NB4 (cell line): ENCODE data around the gene KCNIP4.
"Not testable (repeated sequence)": the region's sequence is repeated elsewhere in the genome, so short reads cannot be mapped to it uniquely, and the experiment has no call there.

ENCODE experiments used
- DNase-seq: peaks from one replicate; pipeline ENCODE4 v3.0.0; 2010; ENCODE audit warnings: low read depth
- H3K4me3 ChIP-seq: one replicate; pipeline ENCODE4 v1.5.1; 2011; ENCODE audit warnings: mild to moderate bottlenecking, low read depth, low read length, moderate library complexity
- MYC ChIP-seq: IDR thresholded peaks from 2 replicates; pipeline ENCODE4 v1.6.1; 2011; ENCODE audit warnings: low read depth, low read length
- POLR2A ChIP-seq: IDR thresholded peaks from 2 replicates; pipeline ENCODE4 v1.6.1; 2011; ENCODE audit warnings: mild to moderate bottlenecking; ENCODE audit not compliant: insufficient read length; ENCODE audit errors: extremely low read depth
- TF ChIP-seq, protein P1 (sequence below): IDR thresholded peaks from 2 replicates; pipeline ENCODE4 v1.6.1; 2011; ENCODE audit warnings: low read depth, low read length
- TF ChIP-seq, protein P2 (sequence below): IDR thresholded peaks from one replicate; pipeline ENCODE4 v1.5.1; 2012; ENCODE audit warnings: low read depth, low read length

Gene KCNIP4

DNA sequence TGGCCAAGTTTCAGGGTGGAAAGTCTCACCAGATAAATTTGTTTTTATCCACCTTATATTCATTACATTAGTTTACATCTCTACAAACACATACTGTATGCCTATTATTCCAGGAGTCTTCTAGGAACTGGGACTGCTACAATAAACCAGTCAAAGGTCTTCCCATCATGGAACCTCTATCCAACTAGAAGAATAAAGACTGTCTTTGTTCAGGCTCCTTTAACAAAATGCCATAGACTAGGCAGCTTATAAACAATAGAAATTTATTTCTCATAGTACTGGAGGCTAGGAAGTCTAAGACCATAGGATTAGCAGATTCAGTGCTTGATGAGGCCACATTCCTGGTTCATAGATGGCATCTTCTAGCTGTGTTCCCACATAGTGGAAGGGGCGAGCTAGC is 1186.7 kb downstream of the KCNIP4 start:
- TF ChIP-seq, protein P1, sequence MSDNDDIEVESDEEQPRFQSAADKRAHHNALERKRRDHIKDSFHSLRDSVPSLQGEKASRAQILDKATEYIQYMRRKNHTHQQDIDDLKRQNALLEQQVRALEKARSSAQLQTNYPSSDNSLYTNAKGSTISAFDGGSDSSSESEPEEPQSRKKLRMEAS, result no peak
- TF ChIP-seq POLR2A (no peak), MYC (no peak)
- TF ChIP-seq, protein P2, sequence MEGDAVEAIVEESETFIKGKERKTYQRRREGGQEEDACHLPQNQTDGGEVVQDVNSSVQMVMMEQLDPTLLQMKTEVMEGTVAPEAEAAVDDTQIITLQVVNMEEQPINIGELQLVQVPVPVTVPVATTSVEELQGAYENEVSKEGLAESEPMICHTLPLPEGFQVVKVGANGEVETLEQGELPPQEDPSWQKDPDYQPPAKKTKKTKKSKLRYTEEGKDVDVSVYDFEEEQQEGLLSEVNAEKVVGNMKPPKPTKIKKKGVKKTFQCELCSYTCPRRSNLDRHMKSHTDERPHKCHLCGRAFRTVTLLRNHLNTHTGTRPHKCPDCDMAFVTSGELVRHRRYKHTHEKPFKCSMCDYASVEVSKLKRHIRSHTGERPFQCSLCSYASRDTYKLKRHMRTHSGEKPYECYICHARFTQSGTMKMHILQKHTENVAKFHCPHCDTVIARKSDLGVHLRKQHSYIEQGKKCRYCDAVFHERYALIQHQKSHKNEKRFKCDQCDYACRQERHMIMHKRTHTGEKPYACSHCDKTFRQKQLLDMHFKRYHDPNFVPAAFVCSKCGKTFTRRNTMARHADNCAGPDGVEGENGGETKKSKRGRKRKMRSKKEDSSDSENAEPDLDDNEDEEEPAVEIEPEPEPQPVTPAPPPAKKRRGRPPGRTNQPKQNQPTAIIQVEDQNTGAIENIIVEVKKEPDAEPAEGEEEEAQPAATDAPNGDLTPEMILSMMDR, result no peak
- no peak overlapping the region for H3K4me3 ChIP-seq
- no peak for DNase-seq

DNA sequence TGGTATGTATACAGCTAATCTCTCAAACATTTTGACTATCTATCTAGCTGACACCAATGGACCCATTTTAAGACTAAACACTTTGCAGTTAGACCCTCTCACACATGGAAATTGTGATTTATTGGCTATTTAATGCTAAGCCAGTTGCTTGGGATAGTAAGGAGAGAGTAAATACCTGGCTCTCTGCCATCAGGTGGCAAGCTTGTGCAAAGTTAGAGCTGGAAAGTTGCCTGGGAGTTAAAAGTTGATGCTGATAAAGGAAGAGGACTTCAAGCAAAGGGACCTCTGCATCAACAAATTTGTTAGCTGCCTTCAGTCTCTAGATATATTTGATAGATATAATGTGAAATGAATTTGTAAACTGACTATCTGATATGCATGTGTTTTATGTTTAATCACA is 1187.2 kb downstream of the KCNIP4 start:
- TF ChIP-seq, protein P1, result no peak
- TF ChIP-seq POLR2A (no peak), MYC (no peak)
- TF ChIP-seq, protein P2, result no peak
- H3K4me3 ChIP-seq, result no peak overlapping the region
- DNase-seq, result no peak

DNA sequence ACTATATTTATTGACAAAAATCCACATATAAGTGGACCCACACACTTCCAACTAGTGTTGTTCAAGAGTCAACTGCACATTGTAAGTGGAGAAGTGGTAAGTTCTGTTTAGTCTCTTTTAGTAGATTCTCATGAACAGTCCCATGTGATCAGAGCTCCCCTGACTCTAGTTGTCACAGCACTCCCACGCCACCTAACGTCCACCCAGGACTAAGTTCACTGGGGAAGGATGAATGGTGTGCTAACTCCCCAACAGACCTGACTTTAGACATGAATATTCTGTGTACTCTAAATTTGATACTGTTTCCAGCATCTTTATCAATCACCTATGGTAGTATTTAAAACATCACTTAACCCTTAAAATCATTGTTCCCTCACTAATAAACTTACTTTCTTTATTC is 1188.5 kb downstream of the KCNIP4 start:
- DNase-seq, result peak; percentile 16
- H3K4me3 ChIP-seq, result no peak overlapping the region
- TF ChIP-seq MYC, result no peak

DNA sequence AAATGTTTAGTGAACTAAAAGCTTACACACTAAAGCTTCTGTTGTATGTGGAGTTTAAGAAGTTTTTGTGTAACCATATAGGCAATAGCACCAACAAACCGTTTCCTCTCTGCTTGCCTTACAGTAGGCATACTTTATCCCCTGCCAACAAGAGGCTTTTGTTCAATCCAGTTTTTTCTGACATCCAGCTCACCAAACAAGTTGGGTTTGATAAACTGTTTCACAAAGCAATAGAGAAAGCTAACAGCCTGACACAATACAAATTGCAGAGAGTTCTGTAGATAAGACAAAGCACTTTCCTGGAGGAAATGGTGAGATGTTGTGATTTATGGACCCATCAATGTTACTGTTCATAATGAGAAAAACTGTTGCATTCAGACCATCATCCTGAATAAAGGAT is 1194.5 kb downstream of the KCNIP4 start:
- TF ChIP-seq, protein P1, result no peak
- TF ChIP-seq MYC (no peak), POLR2A (no peak)
- TF ChIP-seq, protein P2, result no peak
- no peak for DNase-seq
- no peak overlapping the region for H3K4me3 ChIP-seq

DNA sequence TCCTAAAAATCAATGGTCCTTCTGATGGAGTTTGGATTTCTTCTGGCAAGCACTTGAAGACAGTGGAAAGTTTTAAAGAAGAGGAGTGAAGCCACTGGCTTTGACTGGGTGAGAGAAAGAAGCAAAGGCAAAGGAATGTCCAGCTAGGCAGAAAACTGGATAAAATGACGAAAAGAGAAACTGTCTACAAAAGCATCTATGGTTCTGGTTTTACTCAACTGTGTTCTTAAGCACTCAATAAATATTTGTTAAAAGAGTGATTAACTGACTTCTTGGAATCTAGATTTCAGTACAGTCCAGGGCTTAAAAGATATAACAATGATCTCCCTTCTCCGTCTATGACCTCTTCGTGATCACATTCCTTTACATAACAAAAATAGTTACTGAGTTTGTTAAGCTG is 1195.9 kb downstream of the KCNIP4 start:
- TF ChIP-seq MYC (no peak), POLR2A (no peak)
- TF ChIP-seq, protein P1, result no peak
- TF ChIP-seq, protein P2, result no peak
- DNase-seq, result no peak
- H3K4me3 ChIP-seq, result no peak overlapping the region

DNA sequence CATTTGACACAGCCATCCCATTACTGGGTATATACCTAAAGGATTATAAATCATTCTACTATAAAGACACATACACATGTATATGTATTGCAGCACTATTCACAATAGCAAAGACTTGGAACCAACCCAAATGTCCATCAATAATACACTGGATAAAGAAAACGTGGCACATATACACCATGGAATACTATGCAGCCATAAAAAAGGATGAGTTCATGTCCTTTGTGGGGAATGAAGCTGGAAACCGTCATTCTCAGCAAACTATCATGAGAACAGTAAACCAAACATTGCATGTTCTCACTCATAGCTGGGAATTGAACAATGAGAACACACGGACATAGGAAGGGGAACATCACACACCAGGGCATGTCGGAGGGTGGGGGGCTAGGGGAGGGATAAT is 1202.6 kb downstream of the KCNIP4 start:
- not testable (repeated sequence) for H3K4me3 ChIP-seq, DNase-seq

DNA sequence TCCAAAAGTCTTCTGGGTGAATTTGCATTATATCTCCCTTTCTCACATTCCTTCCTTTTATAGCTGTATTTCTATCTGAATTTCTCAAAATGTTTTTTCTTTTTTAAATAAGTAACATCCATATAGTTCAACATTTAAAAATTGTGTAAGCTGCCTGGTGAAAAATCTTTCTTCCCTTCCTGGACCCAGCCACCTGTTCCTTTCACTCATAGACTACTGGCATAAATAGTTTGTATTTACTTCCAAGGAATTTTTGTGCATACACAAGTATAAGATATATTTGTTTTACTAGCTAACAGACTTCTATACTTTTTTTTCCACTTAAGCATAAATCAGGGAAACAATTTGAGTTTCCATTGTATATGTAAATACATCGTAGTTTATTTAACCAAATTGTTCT is 1212.6 kb downstream of the KCNIP4 start:
- no peak for DNase-seq
- TF ChIP-seq, protein P2, result no peak
- TF ChIP-seq, protein P1, result no peak
- TF ChIP-seq POLR2A (no peak), MYC (no peak)
- H3K4me3 ChIP-seq, result no peak overlapping the region
